Mesothelial cell of epicardium (in vitro differentiated cells): Measurements from ENCODE around the gene MAD1L1. TPM values are rescaled to one million over a fixed set of nuclear protein-coding genes. Genes with fewer than 3 reads are reported as not detected.
A peak's percentile ranks its signal among the peaks of the same experiment; 100 is the strongest.
"Not testable (repeated sequence)": the region's sequence is repeated elsewhere in the genome, so short reads cannot be mapped to it uniquely, and the experiment has no call there.

Source experiments
- DNase-seq, 2 experiments: peaks; one replicate each; pipeline ENCODE4 v3.0.0; 2021; ENCODE audit warnings: low spot score in 2 of 2; ENCODE audit not compliant: unreplicated experiment in 2 of 2
- H3K27ac Mint-ChIP-seq: 2 replicates; pipeline ENCODE4 v1.8.0; 2021; ENCODE audit warnings: mixed read lengths
- H3K27me3 Mint-ChIP-seq: 2 replicates; pipeline ENCODE4 v1.8.0; 2021; ENCODE audit warnings: low read depth, mixed read lengths
- H3K36me3 Mint-ChIP-seq: 2 replicates; pipeline ENCODE4 v1.8.0; 2021; ENCODE audit warnings: mixed read lengths
- H3K4me1 Mint-ChIP-seq: 2 replicates; pipeline ENCODE4 v1.8.0; 2021; ENCODE audit warnings: mixed read lengths
- H3K4me3 Mint-ChIP-seq: 2 replicates; pipeline ENCODE4 v1.8.0; 2021; ENCODE audit warnings: mild to moderate bottlenecking, moderate library complexity, mixed read lengths
- H3K9me3 Mint-ChIP-seq: 2 replicates; pipeline ENCODE4 v1.8.0; 2021; ENCODE audit warnings: mixed read lengths
- CTCF ChIP-seq: fragments of 200-600 bp; sonication (generic); IDR thresholded peaks from one replicate; pipeline ENCODE4 v1.5.0; 2021; ENCODE audit warnings: antibody characterized with exemption; ENCODE audit not compliant: unreplicated experiment
- total RNA-seq: library from RNA; stranded (reverse); gene quantifications from 3 replicates; pipeline ENCODE4 v1.2.1, GENCODE V29; 2021

MAD1L1 gene
- total RNA-seq, 1 donor from 2014 or later: 45.0 TPM

GRCh38 chr7:2040201-2040892, 192.4 kb downstream of the MAD1L1 start:
- H3K36me3 Mint-ChIP-seq: peaks cover 28% of the 10 kb centered on the region
- H3K4me3 Mint-ChIP-seq: no peak overlapping the region
- DNase-seq: peak in 1 of 2 experiments; percentile 17
- no peak overlapping the region for H3K27ac Mint-ChIP-seq
- peaks cover 10% of the 10 kb centered on the region for H3K4me1 Mint-ChIP-seq
- no peak for TF ChIP-seq CTCF
- H3K27me3 Mint-ChIP-seq: no peaks in the 10 kb centered on the region
- H3K9me3 Mint-ChIP-seq: peaks cover 4% of the 10 kb centered on the region

GRCh38 chr7:2038931-2039728, 193.6 kb downstream of the MAD1L1 start:
- Mint-ChIP-seq H3K9me3 (peaks cover 4% of the 10 kb centered on the region), H3K36me3 (peaks cover 26% of the 10 kb centered on the region), H3K4me1 (peaks cover 10% of the 10 kb centered on the region), H3K4me3 (no peak overlapping the region), H3K27me3 (no peaks in the 10 kb centered on the region), H3K27ac (no peak overlapping the region)
- TF ChIP-seq CTCF: no peak
- no peak for DNase-seq

- DNase-seq: peak in 1 of 2 experiments; percentile 5
- Mint-ChIP-seq H3K4me1 (peaks cover 10% of the 10 kb centered on the region), H3K27ac (peak overlapping the region; percentile 44), H3K27me3 (no peaks in the 10 kb centered on the region), H3K36me3 (peaks cover 20% of the 10 kb centered on the region), H3K9me3 (peaks cover under 1% of the 10 kb centered on the region), H3K4me3 (no peak overlapping the region)
- TF ChIP-seq CTCF: no peak
These were observed 194.8 kb downstream of the MAD1L1 start for GRCh38 chr7:2037808-2038522.

- no peaks in the 10 kb centered on the region for H3K9me3 Mint-ChIP-seq
- peak in 1 of 2 experiments; percentile 9 for DNase-seq
- no peak overlapping the region for H3K4me3 Mint-ChIP-seq
- TF ChIP-seq CTCF: no peak
- peaks cover 14% of the 10 kb centered on the region for H3K36me3 Mint-ChIP-seq
- H3K27ac Mint-ChIP-seq: no peak overlapping the region
- H3K4me1 Mint-ChIP-seq: peaks cover 12% of the 10 kb centered on the region
- no peaks in the 10 kb centered on the region for H3K27me3 Mint-ChIP-seq
These were observed 195.4 kb downstream of the MAD1L1 start for GRCh38 chr7:2037301-2037807.

- Mint-ChIP-seq H3K4me1 (peaks cover 12% of the 10 kb centered on the region), H3K36me3 (peaks cover 8% of the 10 kb centered on the region), H3K9me3 (no peaks in the 10 kb centered on the region), H3K27me3 (no peaks in the 10 kb centered on the region), H3K4me3 (no peak overlapping the region), H3K27ac (no peak overlapping the region)
- TF ChIP-seq CTCF: no peak
- DNase-seq: peak in 1 of 2 experiments; percentile 13
These were observed 196.0 kb downstream of the MAD1L1 start for GRCh38 chr7:2036786-2037185.

- H3K27me3 Mint-ChIP-seq, H3K36me3 Mint-ChIP-seq, DNase-seq, H3K27ac Mint-ChIP-seq, H3K9me3 Mint-ChIP-seq, H3K4me3 Mint-ChIP-seq: not testable (repeated sequence)
- H3K4me1 Mint-ChIP-seq: peaks cover 17% of the 10 kb centered on the region
These were observed 196.5 kb downstream of the MAD1L1 start for GRCh38 chr7:2036201-2036600.
